IPS DF 19.7 (cell line): ENCODE results near the gene CCDC185.

ENCODE experiments used
- DNase-seq: peaks from one replicate; pipeline ENCODE4 v3.0.0-alpha.2; 2013; ENCODE audit warnings: low read depth, low spot score

CCDC185 gene

DNA sequence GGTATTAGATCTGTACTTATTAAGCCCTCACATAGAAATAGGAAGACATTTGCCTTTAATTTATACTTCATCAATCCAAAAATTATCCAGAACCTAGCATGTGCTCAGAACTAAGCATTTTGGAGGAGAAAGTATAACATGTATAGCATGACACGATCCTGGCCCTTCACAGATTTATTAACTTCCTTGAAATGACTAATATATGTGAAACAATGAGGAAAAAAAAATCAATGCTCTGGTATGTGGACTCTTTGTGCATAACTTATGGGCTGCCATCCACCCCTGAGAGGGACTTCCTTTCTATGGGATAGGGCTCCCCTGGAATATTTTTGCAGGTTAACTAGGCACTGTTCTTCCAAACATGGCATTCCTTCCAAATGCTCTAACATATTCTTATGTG lies 36.6 kb downstream of the CCDC185 start:
- no peak for DNase-seq

DNA sequence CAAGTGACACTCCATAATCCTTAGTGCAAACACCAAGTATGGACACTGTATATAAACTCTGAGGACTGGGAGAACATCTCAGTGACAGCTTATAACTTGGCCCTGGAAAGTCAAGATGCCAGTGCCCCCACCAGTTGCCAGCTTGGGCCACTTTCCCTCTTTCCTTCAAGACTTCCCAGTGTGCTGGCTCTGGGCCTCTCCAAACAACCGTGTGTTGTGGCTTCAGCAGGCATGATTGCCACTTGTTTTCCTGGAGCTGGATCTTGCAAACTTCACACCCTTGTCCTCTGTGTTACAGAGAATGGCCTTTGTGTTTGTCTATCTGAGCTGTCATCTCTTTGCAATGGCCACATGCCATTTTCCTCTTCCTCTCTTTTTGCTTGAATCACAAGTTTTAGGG lies 37.0 kb downstream of the CCDC185 start:
- no peak for DNase-seq

DNA sequence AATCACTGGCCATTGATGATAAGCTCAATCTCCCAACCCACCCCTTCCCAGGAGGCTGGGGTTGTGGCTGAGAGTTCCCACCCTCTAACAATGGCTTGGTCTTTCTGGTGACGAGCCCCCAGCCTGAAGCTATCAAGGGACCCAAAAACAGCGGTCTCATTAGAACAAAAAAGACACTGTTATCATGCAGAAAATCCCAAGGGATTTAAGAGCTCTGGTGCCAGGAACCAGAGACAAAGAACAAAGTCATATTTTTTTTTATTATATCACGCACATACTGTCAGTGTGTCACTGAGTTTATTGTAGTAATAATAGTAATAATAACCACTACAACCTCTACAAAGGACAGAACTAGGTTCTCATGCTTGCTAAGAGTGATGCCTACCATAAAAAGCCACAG lies 43.9 kb downstream of the CCDC185 start:
- no peak for DNase-seq

DNA sequence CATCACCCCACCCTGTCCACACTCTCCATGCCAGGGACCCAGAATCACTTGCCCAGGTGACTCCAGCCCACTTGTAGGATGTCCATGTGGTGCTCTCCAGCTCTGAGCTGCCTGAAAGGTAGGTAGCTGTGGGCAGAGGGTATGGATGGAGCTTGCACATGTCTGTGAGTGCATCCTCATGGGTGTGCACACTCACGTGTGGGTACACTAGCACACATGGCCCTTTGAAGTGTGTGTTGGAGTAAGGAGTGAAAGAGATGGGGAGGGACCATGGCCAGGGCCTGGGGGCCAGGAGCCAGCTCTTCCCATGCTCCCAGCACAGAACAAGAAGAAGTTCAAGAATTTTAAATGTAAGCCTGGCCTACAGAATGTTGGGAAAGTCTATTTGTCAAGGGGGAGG lies 50.2 kb downstream of the CCDC185 start:
- no peak for DNase-seq

DNA sequence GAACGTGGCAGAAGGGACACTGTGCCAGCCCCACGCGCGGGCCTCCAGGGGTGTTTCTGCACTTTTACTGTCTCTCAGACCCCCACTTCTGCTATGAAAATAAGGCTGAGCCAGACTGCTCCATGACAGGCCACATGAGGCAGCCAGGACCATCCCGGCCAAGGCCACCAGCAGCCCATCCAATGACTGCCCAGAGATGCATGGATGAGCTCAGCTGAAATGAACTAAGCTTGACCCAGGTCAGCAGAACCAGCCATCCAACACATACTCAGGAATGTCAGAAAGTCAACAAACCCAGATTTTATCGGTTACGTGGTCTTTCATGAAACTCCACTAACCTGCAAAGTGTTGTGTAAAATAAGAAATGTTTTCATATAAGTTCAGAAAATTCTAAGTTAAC lies 51.2 kb downstream of the CCDC185 start:
- DNase-seq, result no peak
